Mesenchymal stem cell (in vitro differentiated cells and primary cell): ENCODE measurements around the gene SLC8A1.

Experiments used
- DNase-seq: peaks from one replicate; pipeline ENCODE4 v3.0.0-alpha.2; 2013
- H2AFZ ChIP-seq: one replicate; pipeline ENCODE4 v1.6.1; 2013; ENCODE audit warnings: low read depth, mild to moderate bottlenecking, control low read depth, inconsistent platforms, low read length, moderate library complexity
- H2AK5ac ChIP-seq: 2 replicates; pipeline ENCODE4 v1.6.1; 2013; ENCODE audit warnings: low read length, moderate library complexity, mild to moderate bottlenecking, inconsistent platforms; ENCODE audit not compliant: severe bottlenecking
- H2BK120ac ChIP-seq: one replicate; pipeline ENCODE4 v1.6.1; 2013; ENCODE audit warnings: low read depth, mild to moderate bottlenecking, inconsistent platforms, low read length, moderate library complexity
- H2BK12ac ChIP-seq, 2 experiments: one replicate each; pipeline ENCODE4 v1.6.1; 2013; ENCODE audit warnings: inconsistent platforms in 2 of 2, low read length in 2 of 2, mild to moderate bottlenecking in 2 of 2, moderate library complexity in 2 of 2, control low read depth in 1 of 2
- H2BK15ac ChIP-seq: one replicate; pipeline ENCODE4 v1.6.1; 2013; ENCODE audit warnings: mild to moderate bottlenecking, low read depth, inconsistent platforms; ENCODE audit not compliant: poor library complexity, severe bottlenecking
- H2BK5ac ChIP-seq: 2 replicates; pipeline ENCODE4 v1.6.1; 2013; ENCODE audit warnings: low read depth, mild to moderate bottlenecking, low read length, control low read depth, inconsistent platforms; ENCODE audit not compliant: poor library complexity, severe bottlenecking
- H3K14ac ChIP-seq, 2 experiments: one replicate each; pipeline ENCODE4 v1.6.1; 2013; ENCODE audit warnings: inconsistent platforms in 2 of 2, low read length in 2 of 2, control low read depth in 1 of 2, mild to moderate bottlenecking in 1 of 2, moderate library complexity in 1 of 2
- H3K18ac ChIP-seq, 2 experiments: one replicate each; pipeline ENCODE4 v1.6.1; 2013; ENCODE audit warnings: inconsistent platforms in 2 of 2, low read length in 2 of 2, control low read depth in 1 of 2, low read depth in 1 of 2, mild to moderate bottlenecking in 1 of 2
- H3K23ac ChIP-seq, 2 experiments: one replicate each; pipeline ENCODE4 v1.6.1; 2013; ENCODE audit warnings: inconsistent platforms in 2 of 2, low read length in 2 of 2, mild to moderate bottlenecking in 2 of 2, moderate library complexity in 2 of 2, control low read depth in 1 of 2
- H3K27ac ChIP-seq: 2 replicates; pipeline ENCODE4 v1.5.1; 2013; ENCODE audit warnings: mild to moderate bottlenecking, moderate library complexity, low read length, control low read depth, inconsistent platforms; ENCODE audit not compliant: poor library complexity, severe bottlenecking
- H3K27me3 ChIP-seq, 2 experiments: 2 replicates each; pipeline versions ENCODE4 v1.6.1 to v1.7.0; 2013; ENCODE audit warnings: low read length in 2 of 2, mild to moderate bottlenecking in 2 of 2, moderate library complexity in 2 of 2, control low read depth in 1 of 2, inconsistent platforms in 1 of 2; ENCODE audit not compliant: control insufficient read depth in 1 of 2, insufficient read depth in 1 of 2
- H3K36me3 ChIP-seq, 2 experiments: 2 replicates each; pipeline versions ENCODE4 v1.6.1 to v1.7.0; 2013; ENCODE audit warnings: low read length in 2 of 2, control low read depth in 1 of 2, inconsistent platforms in 1 of 2, low read depth in 1 of 2, mild to moderate bottlenecking in 1 of 2; ENCODE audit not compliant: insufficient read depth in 2 of 2, control insufficient read depth in 1 of 2
- H3K4ac ChIP-seq, 2 experiments: one replicate each; pipeline ENCODE4 v1.6.1; 2013; ENCODE audit warnings: inconsistent platforms in 2 of 2, low read length in 2 of 2, mild to moderate bottlenecking in 2 of 2, moderate library complexity in 2 of 2, control low read depth in 1 of 2, low read depth in 1 of 2
- H3K4me1 ChIP-seq: 2 replicates; pipeline ENCODE4 v1.6.1; 2013; ENCODE audit warnings: low read depth, low read length, control low read depth; ENCODE audit not compliant: control insufficient read depth, insufficient read depth
- H3K4me2 ChIP-seq: 2 replicates; pipeline ENCODE4 v1.6.1; 2013; ENCODE audit warnings: low read length, mild to moderate bottlenecking, inconsistent platforms; ENCODE audit not compliant: poor library complexity, severe bottlenecking
- H3K4me3 ChIP-seq, 2 experiments: 2 replicates each; pipeline versions ENCODE4 v1.5.1 to v1.7.0; 2013; ENCODE audit warnings: low read length in 2 of 2, mild to moderate bottlenecking in 2 of 2, control low read depth in 1 of 2, low read depth in 1 of 2; ENCODE audit not compliant: insufficient read depth in 1 of 2
- H3K79me1 ChIP-seq: replicated peaks from 2 replicates; pipeline ENCODE4 v1.6.1; 2013; ENCODE audit warnings: mild to moderate bottlenecking, control low read depth, low read length, inconsistent platforms; ENCODE audit not compliant: poor library complexity, severe bottlenecking
- H3K9ac ChIP-seq: 2 replicates; pipeline ENCODE4 v1.7.0; 2013; ENCODE audit warnings: mild to moderate bottlenecking, low read length, moderate library complexity
- H3K9me3 ChIP-seq: 2 replicates; pipeline ENCODE4 v1.7.0; 2013; ENCODE audit warnings: mild to moderate bottlenecking, low read length; ENCODE audit not compliant: control insufficient read depth
- H4K8ac ChIP-seq: one replicate; pipeline ENCODE4 v1.6.1; 2013; ENCODE audit warnings: inconsistent platforms, mild to moderate bottlenecking, low read length, moderate library complexity
- H4K91ac ChIP-seq: one replicate; pipeline ENCODE4 v1.6.1; 2013; ENCODE audit warnings: mild to moderate bottlenecking, low read length, inconsistent platforms
- WGBS: methylation state at CpG from one replicate; pipeline ENCODE4 v1.1.7; 2013; ENCODE audit warnings: mixed read lengths; 5-methylcytosine and 5-hydroxymethylcytosine counted together

Gene SLC8A1

DNA sequence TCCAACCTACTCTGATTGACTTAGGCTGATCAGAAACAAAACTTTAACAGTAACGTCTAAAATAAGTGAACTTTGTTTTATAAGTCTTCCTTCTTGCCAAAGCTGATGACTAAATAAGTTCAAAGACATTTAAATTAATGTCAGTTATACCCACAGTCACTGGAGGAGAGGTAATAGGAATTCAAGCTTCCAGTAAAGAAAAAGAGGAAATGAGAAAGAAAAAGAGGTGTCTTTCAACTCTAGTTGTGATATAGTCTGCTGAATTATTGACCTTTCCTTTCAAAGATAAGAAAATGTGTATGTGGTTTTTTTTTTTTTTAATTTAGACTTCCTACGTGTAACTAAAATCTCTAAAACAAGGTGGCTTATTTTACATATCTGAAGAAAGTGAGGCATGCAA, 191.5 kb downstream of the SLC8A1 start:
- Histone ChIP-seq H3K23ac (no peak overlapping the region), H3K14ac (no peak overlapping the region), H3K4me3 (no peak overlapping the region), H2BK15ac (no peak overlapping the region), H4K91ac (no peak overlapping the region), H3K18ac (no peak overlapping the region), H3K36me3 (no peaks in the 10 kb centered on the region), H4K8ac (no peak overlapping the region), H3K79me1 (peaks cover 8% of the 10 kb centered on the region), H3K9ac (no peak overlapping the region), H2AFZ (no peak overlapping the region), H3K4ac (no peak overlapping the region), H3K27me3 (no peaks in the 10 kb centered on the region), H3K4me1 (no peaks in the 10 kb centered on the region), H3K4me2 (no peak overlapping the region), H2BK5ac (no peak overlapping the region), H2BK12ac (no peak overlapping the region), H3K9me3 (no peaks in the 10 kb centered on the region), H2BK120ac (no peak overlapping the region), H2AK5ac (no peak overlapping the region), H3K27ac (no peak overlapping the region)
- WGBS = no CpG with 5 or more reads among the region's 2 CpGs
- DNase-seq = no peak

DNA sequence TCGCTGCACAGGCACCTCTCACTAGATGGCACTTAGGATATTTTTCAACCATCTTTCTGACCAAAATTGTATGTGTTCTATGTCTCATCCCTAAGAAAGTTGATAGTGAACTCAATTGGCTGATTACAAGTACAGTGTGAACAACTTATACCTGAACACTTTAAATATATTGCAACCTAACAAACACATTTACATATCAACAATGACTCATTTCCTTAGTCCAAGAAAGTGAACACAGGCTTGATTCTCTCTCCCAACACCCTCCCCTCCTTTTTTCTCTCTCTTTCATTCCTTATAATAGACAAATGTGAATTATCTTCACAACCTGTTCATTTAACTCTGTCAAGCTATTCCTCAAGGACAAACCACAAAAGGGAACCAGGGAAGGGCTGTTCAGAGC, 192.0 kb downstream of the SLC8A1 start:
- 45% methylated on average over 1 of the region's 1 CpG for WGBS
- H3K36me3 ChIP-seq = no peaks in the 10 kb centered on the region
- H3K4me2 ChIP-seq = no peak overlapping the region
- H2BK120ac ChIP-seq = no peak overlapping the region
- no peak overlapping the region for H3K4ac ChIP-seq
- H2BK15ac ChIP-seq = no peak overlapping the region
- no peak overlapping the region for H3K27ac ChIP-seq
- no peak overlapping the region for H4K8ac ChIP-seq
- H3K4me3 ChIP-seq = no peak overlapping the region
- no peak overlapping the region for H2BK5ac ChIP-seq
- H2BK12ac ChIP-seq = no peak overlapping the region
- no peak overlapping the region for H3K23ac ChIP-seq
- no peak overlapping the region for H3K18ac ChIP-seq
- no peak for DNase-seq
- no peak overlapping the region for H2AFZ ChIP-seq
- H2AK5ac ChIP-seq = no peak overlapping the region
- no peaks in the 10 kb centered on the region for H3K4me1 ChIP-seq
- no peak overlapping the region for H3K9ac ChIP-seq
- H3K14ac ChIP-seq = no peak overlapping the region
- H3K27me3 ChIP-seq = no peaks in the 10 kb centered on the region
- H3K79me1 ChIP-seq = peaks cover 9% of the 10 kb centered on the region
- H4K91ac ChIP-seq = no peak overlapping the region
- H3K9me3 ChIP-seq = no peaks in the 10 kb centered on the region

- H2BK15ac ChIP-seq = no peak overlapping the region
- H4K8ac ChIP-seq = no peak overlapping the region
- no peak for DNase-seq
- no peak overlapping the region for H2BK5ac ChIP-seq
- H3K14ac ChIP-seq = no peak overlapping the region
- no peak overlapping the region for H3K9ac ChIP-seq
- H2AK5ac ChIP-seq = no peak overlapping the region
- no peak overlapping the region for H2BK120ac ChIP-seq
- H3K9me3 ChIP-seq = no peaks in the 10 kb centered on the region
- H3K23ac ChIP-seq = no peak overlapping the region
- WGBS = 75% methylated on average over 4 of the region's 4 CpGs
- no peak overlapping the region for H2AFZ ChIP-seq
- no peaks in the 10 kb centered on the region for H3K4me1 ChIP-seq
- no peak overlapping the region for H3K27ac ChIP-seq
- H3K4ac ChIP-seq = no peak overlapping the region
- no peak overlapping the region for H3K18ac ChIP-seq
- no peak overlapping the region for H4K91ac ChIP-seq
- H3K79me1 ChIP-seq = peaks cover 9% of the 10 kb centered on the region
- H3K4me2 ChIP-seq = no peak overlapping the region
- H3K27me3 ChIP-seq = no peaks in the 10 kb centered on the region
- H3K4me3 ChIP-seq = no peak overlapping the region
- H3K36me3 ChIP-seq = no peaks in the 10 kb centered on the region
- no peak overlapping the region for H2BK12ac ChIP-seq
Observed at GRCh38 chr2:40258135-40258457, 193.8 kb downstream of the SLC8A1 start.

DNA sequence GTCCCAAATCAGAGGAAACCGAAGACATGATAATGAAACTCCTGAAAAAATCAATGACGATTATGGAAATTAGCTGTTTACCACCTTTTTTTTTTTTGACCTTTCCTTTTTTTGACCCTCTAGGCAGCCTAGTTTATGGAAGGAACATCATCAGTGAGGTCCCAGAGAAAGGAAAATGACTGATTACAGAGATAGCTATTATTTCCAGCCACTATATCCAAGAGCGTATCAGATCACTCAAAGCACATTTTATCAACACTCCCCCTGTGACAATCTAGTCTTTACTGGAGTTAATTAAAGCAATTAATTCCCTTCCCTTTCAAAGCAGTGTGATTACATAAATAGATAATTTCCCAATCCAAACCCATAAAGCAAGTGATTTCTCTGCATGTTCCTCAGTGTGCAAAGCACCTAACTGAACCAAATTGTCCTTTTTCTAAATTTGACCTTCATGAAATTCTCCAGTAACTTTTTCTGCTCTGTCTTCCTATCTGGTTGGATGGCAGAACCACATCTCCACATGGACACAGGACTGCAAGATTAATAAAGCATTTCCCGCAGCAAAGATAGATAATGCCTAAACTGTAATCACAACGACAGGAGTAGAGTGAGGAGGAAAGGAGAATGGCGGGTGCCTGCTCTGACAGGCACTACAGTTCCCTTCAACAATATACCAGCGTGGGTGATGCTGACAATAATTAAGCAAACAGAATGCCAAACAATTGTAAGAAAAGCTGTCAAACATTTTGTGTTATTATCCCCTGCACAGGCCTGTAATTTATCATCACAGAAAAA, 194.4 kb downstream of the SLC8A1 start:
- H2BK12ac ChIP-seq = no peak overlapping the region
- no peak overlapping the region for H2BK5ac ChIP-seq
- H2BK120ac ChIP-seq = no peak overlapping the region
- no peak overlapping the region for H3K4ac ChIP-seq
- no peak overlapping the region for H4K8ac ChIP-seq
- no peaks in the 10 kb centered on the region for H3K27me3 ChIP-seq
- no peak overlapping the region for H3K27ac ChIP-seq
- no peaks in the 10 kb centered on the region for H3K4me1 ChIP-seq
- no peak overlapping the region for H3K18ac ChIP-seq
- 86% methylated on average over 7 of the region's 7 CpGs for WGBS
- no peak for DNase-seq
- no peak overlapping the region for H2BK15ac ChIP-seq
- no peak overlapping the region for H3K9ac ChIP-seq
- H3K79me1 ChIP-seq = peaks cover 8% of the 10 kb centered on the region
- H4K91ac ChIP-seq = no peak overlapping the region
- no peak overlapping the region for H3K23ac ChIP-seq
- no peak overlapping the region for H3K14ac ChIP-seq
- no peak overlapping the region for H3K4me3 ChIP-seq
- H3K9me3 ChIP-seq = no peaks in the 10 kb centered on the region
- H3K36me3 ChIP-seq = no peaks in the 10 kb centered on the region
- no peak overlapping the region for H3K4me2 ChIP-seq
- H2AK5ac ChIP-seq = no peak overlapping the region
- H2AFZ ChIP-seq = no peak overlapping the region
